HepG2 (cell line): ENCODE results near the gene CABP4. TPM values are rescaled to one million over a fixed set of nuclear protein-coding genes. Genes with fewer than 3 reads are reported as not detected.

Source experiments
- ATAC-seq: fragments of 200-7000 bp; cut with Tn5 transposase; 3 replicates; pipeline ENCODE4 v1.9.1; 2020; ENCODE audit warnings: mild to moderate bottlenecking, moderate library complexity
- BruUV-seq: library from RNA; stranded (reverse); fragments of 400-500 nt; replicated peaks from 2 replicates; lab custom pipeline; 2021; lab: Mats Ljungman, UMichigan
- CTCF ChIA-PET: fragments of 300-600 bp; formaldehyde crosslinking; extraction: SDS; loops from one replicate; lab custom pipeline; 2021; ENCODE audit warnings: low total read pairs, inconsistent platforms, low intra/inter-chr PET ratio; lab: Yijun Ruan, JAX
- POLR2A ChIA-PET: fragments of 350-600 bp; sonication (Branson Sonifier 250); formaldehyde crosslinking; loops from one replicate; lab custom pipeline; 2020; ENCODE audit warnings: antibody characterized with exemption, inconsistent platforms; lab: Yijun Ruan, JAX
- DNase-seq: peaks from one replicate; pipeline ENCODE4 v3.0.0-alpha.2; 2015; ENCODE audit warnings: low spot score
- FAIRE-seq: peaks from 3 replicates; lab custom pipeline; 2011; peaks lifted over from hg19 to GRCh38; lab: Jason Lieb, UNC
- H2AFZ ChIP-seq: one replicate; pipeline ENCODE4 v1.6.1; 2011; ENCODE audit warnings: low read length, inconsistent platforms
- H3K27ac ChIP-seq: fragments of 300-600 bp; 3 replicates; pipeline ENCODE4 v1.8.0; 2011; ENCODE audit warnings: mixed run types, mild to moderate bottlenecking, mixed read lengths, low read length, inconsistent platforms; ENCODE audit not compliant: insufficient read depth; ENCODE audit errors: extremely low read length
- H3K27me3 ChIP-seq, 2 experiments: fragments of 200-600 bp in 1 of 2; 2 replicates in 1 of 2; 3 replicates in 1 of 2; pipeline versions ENCODE4 v1.6.0 to v1.8.0; 2011; ENCODE audit warnings: low read length in 2 of 2, mild to moderate bottlenecking in 2 of 2, moderate library complexity in 2 of 2, inconsistent platforms in 1 of 2; ENCODE audit not compliant: insufficient read depth in 2 of 2, control insufficient read depth in 1 of 2
- H3K36me3 ChIP-seq, 2 experiments: fragments of 200-600 bp in 1 of 2; replicated peaks in 1 of 2; 2 replicates in 1 of 2; 3 replicates in 1 of 2; pipeline versions ENCODE4 v1.5.1 to v1.8.0; 2011; ENCODE audit warnings: low read length in 2 of 2, inconsistent platforms in 1 of 2; ENCODE audit not compliant: insufficient read depth in 2 of 2, control insufficient read depth in 1 of 2
- H3K4me1 ChIP-seq: 2 replicates; pipeline ENCODE4 v1.5.1; 2012; ENCODE audit warnings: low read length, inconsistent platforms; ENCODE audit not compliant: insufficient read depth
- H3K4me2 ChIP-seq: 2 replicates; pipeline ENCODE4 v1.6.0; 2011; ENCODE audit warnings: low read depth, low read length, inconsistent platforms
- H3K4me3 ChIP-seq, 3 experiments: fragments of 200-600 bp in 1 of 3; sonication (generic), shearing (Covaris generic) in 1 of 3; replicated peaks in 1 of 3; 2 replicates each; pipeline ENCODE4 v1.5.1; 2011 to 2016; ENCODE audit warnings: low read length in 3 of 3, inconsistent platforms in 2 of 3, low read depth in 2 of 3, mild to moderate bottlenecking in 2 of 3, control low read depth in 1 of 3, mixed read lengths in 1 of 3; ENCODE audit not compliant: insufficient read depth in 1 of 3
- H3K79me2 ChIP-seq: one replicate; pipeline ENCODE4 v1.6.1; 2011; ENCODE audit warnings: low read length, inconsistent platforms; ENCODE audit not compliant: insufficient read depth
- H3K9ac ChIP-seq: 2 replicates; pipeline ENCODE4 v1.6.0; 2011; ENCODE audit warnings: mild to moderate bottlenecking, low read depth, low read length, inconsistent platforms; ENCODE audit not compliant: insufficient read depth
- H3K9me3 ChIP-seq: 2 replicates; pipeline ENCODE4 v1.5.1; 2012; ENCODE audit warnings: mild to moderate bottlenecking, low read length
- H4K20me1 ChIP-seq: 2 replicates; pipeline ENCODE4 v1.6.0; 2011; ENCODE audit warnings: inconsistent platforms, mild to moderate bottlenecking, low read length, moderate library complexity; ENCODE audit not compliant: insufficient read depth
- AGO2 ChIP-seq: fragments of 200-400 bp; formaldehyde crosslinking; optimal IDR thresholded peaks from 2 replicates; pipeline ENCODE3; 2017; ENCODE audit warnings: mild to moderate bottlenecking, low read depth, low read length, moderate library complexity
- HNRNPL ChIP-seq: fragments of 200-400 bp; formaldehyde crosslinking; IDR thresholded peaks from 2 replicates; pipeline ENCODE4 v1.6.1; 2017; ENCODE audit warnings: mild to moderate bottlenecking, low read depth, low read length
- ZNF441 ChIP-seq: sonication (generic); formaldehyde crosslinking; IDR thresholded peaks from 2 replicates; pipeline ENCODE4 v1.7.0; 2021; ENCODE audit warnings: missing genetic modification reagents, borderline replicate concordance
- ZNF713 ChIP-seq: sonication (generic); formaldehyde crosslinking; IDR thresholded peaks from 2 replicates; pipeline ENCODE4 v1.4.0; 2020; ENCODE audit warnings: mild to moderate bottlenecking, missing genetic modification reagents
- ZSCAN12 ChIP-seq: sonication (generic); formaldehyde crosslinking; IDR thresholded peaks from 2 replicates; pipeline ENCODE4 v1.9.0; 2021; ENCODE audit warnings: mild to moderate bottlenecking, missing genetic modification reagents
- WGBS: methylation state at CpG from one replicate; pipeline ENCODE4 v1.1.6; 2017; ENCODE audit warnings: low lambda C conversion rate; 5-methylcytosine and 5-hydroxymethylcytosine counted together
- in situ Hi-C: cut with HindIII; loops from 2 replicates; pipeline ENCODE4 v1.10.0; 2017; ENCODE audit warnings: low pct_unique_long_range_greater_than_20kb; ENCODE audit not compliant: extremely low pct_ligation_motif_present
- intact Hi-C: fragments of 100-400 bp; cut with micrococcal nuclease; formaldehyde crosslinking; loops from one replicate; pipeline ENCODE4 v1.10.0; 2022; ENCODE audit not compliant: unreplicated experiment
- polyA plus RNA-seq, 8 experiments: library from polyadenylated mRNA; depleted of rRNA in 3 of 8; stranded (reverse) in 7 of 8; unstranded in 1 of 8; fragments of >200 nt; fragmentation: Illumina TruSeq in 4 of 8; extraction: Trizol in 4 of 8; gene quantifications; 2 replicates each; pipeline versions ENCODE4 v1.2.1 to v1.2.3, GENCODE V29; 2011 to 2016; ENCODE audit warnings: low read depth in 4 of 8, missing spikeins in 1 of 8, mixed read lengths in 1 of 8; ENCODE audit not compliant: insufficient read depth in 1 of 8
- total RNA-seq, 5 experiments: library from RNA; depleted of rRNA; stranded (reverse); fragments of >200 nt; fragmentation: Illumina TruSeq; extraction: Trizol; gene quantifications; 2 replicates each; pipeline ENCODE4 v1.2.3, GENCODE V29; 2016; ENCODE audit warnings: low read depth in 1 of 5
- TF ChIP-seq, protein P1 (sequence below): sonication (generic); formaldehyde crosslinking; IDR thresholded peaks from 2 replicates; pipeline ENCODE4 v1.9.0; 2021; ENCODE audit warnings: missing genetic modification reagents, borderline replicate concordance

The CABP4 gene
- total and polyA plus RNA-seq, 2 of the 13 experiments (the other 11 are each of a cell fraction or from before 2014, with no cell fraction given) = not detected

DNA sequence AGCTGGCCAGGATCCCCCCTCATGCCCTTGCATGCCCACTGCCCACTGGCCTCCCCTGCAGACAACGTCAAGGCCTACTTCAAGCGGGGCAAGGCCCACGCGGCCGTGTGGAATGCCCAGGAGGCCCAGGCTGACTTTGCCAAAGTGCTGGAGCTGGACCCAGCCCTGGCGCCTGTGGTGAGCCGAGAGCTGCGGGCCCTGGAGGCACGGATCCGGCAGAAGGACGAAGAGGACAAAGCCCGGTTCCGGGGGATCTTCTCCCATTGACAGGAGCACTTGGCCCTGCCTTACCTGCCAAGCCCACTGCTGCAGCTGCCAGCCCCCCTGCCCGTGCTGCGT is 35.5 kb downstream of the CABP4 start:
- no CpG with 5 or more reads among the region's 15 CpGs for WGBS
- ChIA-PET CTCF (no interaction called here), POLR2A (interaction anchor here (1.3 to 1.4 kb wide), 2 partner anchors 8 to 15 kb away, joined by 4 to 6 read pairs; partner anchors contain the start of genes AIP and PITPNM1)
- no peaks in the 10 kb centered on the region for H3K27me3 ChIP-seq
- BruUV-seq = no TSS peak
- no peak for FAIRE-seq
- no peak for DNase-seq
- TF ChIP-seq HNRNPL (0 out of 2 replicates have a peak, but pooled peaks have one; percentile 36), ZNF713 (CRISPR knock-in tag) (no peak)
- H3K4me1 ChIP-seq = no peaks in the 10 kb centered on the region
- H3K4me3 ChIP-seq = no peak overlapping the region
- no peak overlapping the region for H3K27ac ChIP-seq
- peaks cover 5 to 25% of the 10 kb centered on the region in 2 experiments; a peak in 4 of 5 replicates for H3K36me3 ChIP-seq
- H3K9ac ChIP-seq = no peak overlapping the region
- no peak overlapping the region for H2AFZ ChIP-seq
- H3K79me2 ChIP-seq = no peaks in the 10 kb centered on the region
- H3K4me2 ChIP-seq = no peak overlapping the region
- H3K9me3 ChIP-seq = no peaks in the 10 kb centered on the region
- no peak for ATAC-seq
- in situ Hi-C loops (no loop called here), intact Hi-C loops (no loop called here)
- no peaks in the 10 kb centered on the region for H4K20me1 ChIP-seq

DNA sequence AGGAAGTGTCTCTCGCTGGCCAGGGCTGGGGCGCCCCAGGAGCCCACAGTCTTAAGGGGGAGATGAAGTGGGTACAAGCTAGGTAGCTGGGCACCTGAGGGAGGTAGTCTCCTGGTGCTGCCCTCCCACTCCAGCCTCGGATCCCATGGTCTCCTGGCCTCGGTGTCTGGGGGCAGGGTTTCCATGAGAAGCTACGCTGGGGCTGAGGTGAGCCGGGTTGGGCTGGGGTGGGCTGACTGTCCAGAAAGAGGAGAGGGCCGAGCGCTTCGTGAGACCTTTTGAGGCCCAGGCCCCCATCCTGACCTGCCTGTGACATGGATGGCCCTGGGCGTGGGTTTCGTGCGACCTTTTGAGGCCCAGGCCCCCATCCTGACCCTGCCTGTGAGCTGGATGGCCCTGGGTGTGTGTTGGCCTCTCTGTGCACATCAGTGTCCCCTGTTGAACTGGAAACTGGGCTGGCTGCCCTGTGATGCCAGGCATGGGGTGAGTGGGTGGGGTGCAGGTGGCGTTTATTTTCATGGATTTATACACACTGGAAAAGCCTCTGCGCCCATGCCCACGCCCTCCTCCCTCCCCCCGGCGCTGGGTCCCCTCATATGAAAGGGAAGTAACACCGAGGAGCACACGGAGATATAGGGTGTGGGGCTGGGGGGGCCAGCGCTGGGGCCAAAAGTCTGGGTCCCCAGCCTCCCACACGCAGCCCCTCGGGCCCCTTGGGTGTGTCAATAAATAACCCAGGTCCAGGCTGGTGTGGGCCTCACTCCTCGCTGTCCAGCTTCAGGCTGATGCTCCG is 36.3 kb downstream of the CABP4 start:
- Histone ChIP-seq H3K27ac (no peak overlapping the region), H3K27me3 (no peaks in the 10 kb centered on the region), H4K20me1 (no peaks in the 10 kb centered on the region), H3K4me2 (no peak overlapping the region), H3K9ac (no peak overlapping the region), H3K4me3 (no peak overlapping the region), H3K79me2 (no peaks in the 10 kb centered on the region), H3K36me3 (peaks cover 5 to 25% of the 10 kb centered on the region in 2 experiments; a peak in 4 of 5 replicates), H2AFZ (no peak overlapping the region), H3K4me1 (no peaks in the 10 kb centered on the region), H3K9me3 (no peaks in the 10 kb centered on the region)
- intact Hi-C loops (no loop called here), in situ Hi-C loops (no loop called here)
- WGBS = 85% methylated on average over 11 of the region's 24 CpGs
- BruUV-seq = no TSS peak
- DNase-seq (no peak), ATAC-seq (no peak), FAIRE-seq (no peak)
- ChIA-PET CTCF (no interaction called here), POLR2A (interaction anchor here (1.3 to 1.4 kb wide), 2 partner anchors 9 to 14 kb away, joined by 4 to 6 read pairs; partner anchors contain the start of genes AIP and PITPNM1)
- TF ChIP-seq AGO2 = peak; percentile 87
- TF ChIP-seq, protein P1, sequence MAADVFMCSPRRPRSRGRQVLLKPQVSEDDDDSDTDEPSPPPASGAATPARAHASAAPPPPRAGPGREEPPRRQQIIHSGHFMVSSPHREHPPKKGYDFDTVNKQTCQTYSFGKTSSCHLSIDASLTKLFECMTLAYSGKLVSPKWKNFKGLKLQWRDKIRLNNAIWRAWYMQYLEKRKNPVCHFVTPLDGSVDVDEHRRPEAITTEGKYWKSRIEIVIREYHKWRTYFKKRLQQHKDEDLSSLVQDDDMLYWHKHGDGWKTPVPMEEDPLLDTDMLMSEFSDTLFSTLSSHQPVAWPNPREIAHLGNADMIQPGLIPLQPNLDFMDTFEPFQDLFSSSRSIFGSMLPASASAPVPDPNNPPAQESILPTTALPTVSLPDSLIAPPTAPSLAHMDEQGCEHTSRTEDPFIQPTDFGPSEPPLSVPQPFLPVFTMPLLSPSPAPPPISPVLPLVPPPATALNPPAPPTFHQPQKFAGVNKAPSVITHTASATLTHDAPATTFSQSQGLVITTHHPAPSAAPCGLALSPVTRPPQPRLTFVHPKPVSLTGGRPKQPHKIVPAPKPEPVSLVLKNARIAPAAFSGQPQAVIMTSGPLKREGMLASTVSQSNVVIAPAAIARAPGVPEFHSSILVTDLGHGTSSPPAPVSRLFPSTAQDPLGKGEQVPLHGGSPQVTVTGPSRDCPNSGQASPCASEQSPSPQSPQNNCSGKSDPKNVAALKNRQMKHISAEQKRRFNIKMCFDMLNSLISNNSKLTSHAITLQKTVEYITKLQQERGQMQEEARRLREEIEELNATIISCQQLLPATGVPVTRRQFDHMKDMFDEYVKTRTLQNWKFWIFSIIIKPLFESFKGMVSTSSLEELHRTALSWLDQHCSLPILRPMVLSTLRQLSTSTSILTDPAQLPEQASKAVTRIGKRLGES (CRISPR knock-in tag) = no peak
- TF ChIP-seq ZSCAN12 = no peak
- TF ChIP-seq ZNF441 = no peak
